NCI-H2171 treated with DMSO at 0.1 percent for 48 hours (cell line): ENCODE data around the gene JAML.

Source experiments
- DNase-seq: peaks from one replicate; lab custom pipeline; 2025; lab: John Stamatoyannopoulos, UW

JAML gene

DNA sequence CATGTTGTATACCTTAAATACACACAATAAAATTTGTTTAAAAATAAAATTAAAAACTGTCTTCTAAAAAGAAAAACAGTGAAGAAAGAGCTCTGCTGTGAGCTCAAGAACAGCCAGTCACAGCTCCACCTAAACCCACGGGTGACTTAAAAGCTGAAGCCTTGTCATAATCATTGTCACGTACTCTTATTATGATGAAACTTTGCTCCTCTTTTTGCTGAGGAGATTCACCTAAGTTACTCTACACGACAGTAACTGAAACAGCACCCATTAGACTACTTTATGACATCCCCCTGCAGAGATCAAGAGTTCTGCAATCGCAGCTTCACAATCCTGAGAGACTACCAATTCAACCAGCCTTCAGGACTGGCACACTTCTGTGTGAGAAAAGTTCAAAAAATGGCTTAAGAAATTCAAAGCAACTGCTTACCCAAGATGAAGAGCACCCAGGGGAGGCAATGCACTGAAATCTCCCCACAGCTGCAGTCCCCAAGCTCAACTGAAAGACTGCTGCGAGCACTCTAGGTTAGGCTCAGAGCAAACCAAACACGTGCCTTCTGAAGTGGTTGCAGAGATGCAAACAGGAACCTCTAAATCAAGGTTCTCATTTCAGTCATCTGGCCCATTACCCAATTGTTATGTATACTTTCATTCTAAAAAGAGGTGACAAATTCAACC is at the start of gene JAML:
Gene JAML, minus strand, starts transcription at position 501 of the 678 bp plus-strand sequence. CDS start 10,145 bp downstream, outside the sequence.
- no peak for DNase-seq

- no peak for DNase-seq
Measured at GRCh38 chr11:118274186-118274585, 49.4 kb upstream of the JAML start.

- DNase-seq: no peak
Measured at GRCh38 chr11:118272001-118272400, 47.2 kb upstream of the JAML start.

GRCh38 chr11:118267486-118267885 is 42.7 kb upstream of the JAML start:
- DNase-seq: no peak

DNA sequence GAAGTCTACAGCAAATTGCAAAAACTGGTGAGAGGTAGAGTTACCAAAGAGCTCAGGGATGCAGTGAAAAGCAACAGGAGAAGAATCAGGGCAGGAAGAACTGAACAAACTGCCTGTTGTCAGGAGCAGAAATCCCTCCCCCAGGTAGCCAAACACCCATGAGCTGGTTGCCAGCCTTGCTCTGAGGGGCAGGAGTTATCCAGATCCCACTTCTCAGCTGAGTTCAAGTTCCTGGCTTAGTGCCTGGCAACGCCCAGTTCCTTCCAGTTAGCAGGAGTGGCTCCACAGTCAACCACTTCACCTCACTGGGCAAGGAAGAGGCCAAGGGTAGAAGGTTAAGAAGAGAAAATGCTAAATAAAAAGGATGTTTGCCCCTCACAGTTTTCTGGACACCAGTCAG is 41.1 kb upstream of the JAML start:
- DNase-seq: no peak

- no peak for DNase-seq
Measured at GRCh38 chr11:118264569-118265465, 40.0 kb upstream of the JAML start.

DNA sequence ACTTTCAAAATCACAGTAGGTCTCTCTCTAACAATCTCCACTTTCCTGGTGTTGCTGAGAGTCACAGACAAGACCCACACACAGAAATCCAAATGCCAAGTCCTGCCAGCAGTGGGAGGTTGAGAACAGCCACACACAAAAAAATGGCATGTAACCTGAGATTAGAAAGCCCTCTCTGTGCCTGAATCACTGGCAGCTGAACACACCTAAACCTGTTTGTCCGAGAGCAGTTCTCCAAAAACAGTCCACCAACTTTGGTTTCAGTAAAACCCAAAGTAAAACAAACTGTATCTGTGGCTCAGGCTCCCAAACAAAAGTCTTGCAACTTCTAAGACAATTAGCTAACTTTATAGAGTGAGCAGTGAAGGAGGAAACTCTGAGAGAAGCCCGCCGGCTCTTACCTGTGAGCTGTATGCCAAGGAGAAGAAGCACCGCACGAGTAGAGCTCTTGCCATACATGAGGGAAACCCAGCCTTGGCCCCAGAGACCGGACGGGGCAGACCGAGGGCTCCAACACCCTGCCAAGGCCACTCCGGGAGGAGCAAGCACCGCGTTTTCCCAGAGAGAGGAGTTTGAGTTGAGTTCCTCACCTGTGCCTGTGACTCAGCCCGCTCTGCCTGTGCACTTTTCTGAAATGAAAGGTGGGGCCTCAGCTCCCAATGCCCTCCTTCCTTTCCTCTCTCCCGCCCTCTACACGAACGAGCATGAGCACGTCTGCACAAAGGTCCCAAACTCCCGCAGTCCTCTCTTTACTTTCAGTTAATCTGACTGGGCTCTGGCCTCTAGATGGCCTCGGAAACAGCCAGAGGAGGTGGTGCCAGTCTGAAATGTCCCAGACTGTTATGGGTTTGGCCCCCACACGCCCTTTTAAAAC is 39.1 kb upstream of the JAML start, which contains the start of gene MPZL2:
Gene MPZL2, minus strand, starts transcription at position 603 of the 874 bp plus-strand sequence. Its CDS starts 144 bp downstream, at position 459.
- peak; percentile 39 for DNase-seq

- no peak for DNase-seq
Measured at GRCh38 chr11:118263112-118263511, 38.3 kb upstream of the JAML start.

GRCh38 chr11:118260353-118260752 is 35.5 kb upstream of the JAML start:
- DNase-seq: no peak

DNA sequence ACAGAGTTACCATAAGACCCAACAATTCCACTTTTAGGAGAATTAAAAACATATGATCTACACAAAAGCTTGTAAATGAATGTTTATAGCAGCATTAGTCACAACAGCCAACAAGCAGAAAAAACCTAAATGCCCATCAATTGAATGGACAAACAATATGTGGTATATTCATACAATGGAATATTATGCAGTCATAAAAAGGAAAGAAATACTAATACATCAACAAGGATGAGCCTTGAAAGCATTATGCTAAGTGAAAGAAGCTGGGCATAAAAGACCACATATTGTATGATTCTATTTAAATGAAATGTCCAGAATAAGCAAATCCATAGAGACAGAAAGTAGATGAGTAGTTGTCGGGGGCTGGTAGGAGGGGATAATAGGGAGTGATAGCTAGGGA is 34.3 kb upstream of the JAML start:
- no peak for DNase-seq

DNA sequence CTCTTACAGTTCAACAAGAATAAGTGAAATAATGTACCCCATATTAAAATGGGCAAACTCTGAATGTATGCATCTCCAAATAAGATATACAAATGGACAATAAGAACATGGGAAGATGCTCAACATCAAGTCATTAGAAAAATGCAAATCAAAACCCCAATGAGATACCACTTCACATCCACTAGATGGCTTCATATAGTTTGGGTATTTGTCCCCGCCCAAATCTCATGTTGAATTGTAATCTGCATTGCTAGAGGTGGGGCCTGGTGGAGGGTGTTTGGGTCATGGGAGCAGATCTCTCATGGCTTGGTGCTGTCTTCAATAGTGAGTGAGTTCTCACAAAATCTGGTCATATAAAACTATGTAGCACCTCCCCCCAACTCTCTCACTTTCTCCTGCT is 33.6 kb upstream of the JAML start:
- no peak for DNase-seq

GRCh38 chr11:118252688-118253087 is 27.9 kb upstream of the JAML start:
- DNase-seq: no peak

DNA sequence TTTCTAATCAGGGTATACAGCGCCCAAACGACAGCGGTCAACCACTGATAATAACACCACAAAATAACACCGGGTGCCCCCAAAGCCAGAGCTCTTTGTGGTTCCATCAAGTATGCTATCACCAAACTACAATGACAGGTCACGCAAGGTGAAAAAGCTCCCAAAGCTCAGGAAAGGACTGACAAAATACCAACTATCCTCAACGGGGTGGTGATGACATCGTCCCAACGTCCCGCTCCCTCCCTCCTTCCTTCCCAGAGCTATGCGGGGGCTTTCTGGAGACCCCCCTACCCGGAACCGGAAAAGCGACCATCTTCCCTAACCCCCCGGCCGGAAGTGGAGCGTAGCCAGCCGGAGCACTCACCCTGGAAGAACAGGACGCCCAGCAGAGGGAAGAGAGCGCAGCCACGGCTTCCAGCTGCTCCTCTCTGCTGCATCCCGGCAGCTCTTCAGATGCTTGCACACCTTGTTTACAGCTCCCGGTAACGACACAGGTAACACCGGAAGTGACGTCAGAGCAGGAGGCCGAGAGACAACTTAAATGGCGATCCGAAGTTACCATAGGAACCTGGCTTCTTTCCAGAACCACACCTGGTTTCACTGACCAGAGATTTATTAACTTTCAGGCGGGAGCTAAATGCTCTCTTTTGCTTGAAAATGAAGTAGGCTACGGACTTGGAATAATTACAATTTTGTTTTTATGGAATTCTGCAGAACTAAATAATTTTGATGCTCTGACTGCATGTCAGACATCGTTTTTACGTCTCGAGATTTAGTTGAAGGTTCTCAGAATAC is 27.2 kb upstream of the JAML start, which contains the start of gene MPZL3:
Gene MPZL3, minus strand, starts transcription at position 508 of the 795 bp plus-strand sequence. Its CDS starts 71 bp downstream, at position 437.
- DNase-seq: peak; percentile 86

GRCh38 chr11:118247041-118247440 is 22.2 kb upstream of the JAML start:
- no peak for DNase-seq

DNA sequence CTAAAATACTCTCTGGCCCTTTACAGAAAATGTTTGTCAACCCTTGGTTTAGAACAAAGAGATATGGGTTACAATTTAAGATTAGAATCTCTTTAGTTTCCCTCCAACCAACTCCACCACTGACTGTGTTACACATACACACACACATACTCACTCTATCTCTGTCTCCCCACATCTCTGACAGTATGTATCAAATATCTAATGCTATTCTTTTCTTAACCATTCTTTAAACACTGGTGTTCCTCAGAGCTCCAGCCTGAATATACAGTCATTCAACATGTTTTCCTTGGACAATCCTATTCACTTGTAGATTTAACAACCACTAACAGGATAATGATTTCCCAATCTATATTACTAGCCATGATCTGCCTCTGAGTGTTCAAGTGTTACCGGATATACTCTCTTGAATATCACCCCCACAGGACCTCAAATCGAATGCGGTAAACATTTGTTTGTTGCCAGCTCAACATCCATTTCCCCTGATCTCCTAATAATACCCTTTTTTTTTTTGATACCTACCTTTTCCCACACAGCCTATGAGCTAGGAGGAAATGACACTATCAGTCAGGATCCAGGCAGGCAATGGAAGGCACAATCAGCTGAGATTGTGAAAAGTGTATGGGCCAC is 21.2 kb upstream of the JAML start:
- DNase-seq: no peak

GRCh38 chr11:118243993-118244762 is 19.4 kb upstream of the JAML start:
- DNase-seq: no peak

DNA sequence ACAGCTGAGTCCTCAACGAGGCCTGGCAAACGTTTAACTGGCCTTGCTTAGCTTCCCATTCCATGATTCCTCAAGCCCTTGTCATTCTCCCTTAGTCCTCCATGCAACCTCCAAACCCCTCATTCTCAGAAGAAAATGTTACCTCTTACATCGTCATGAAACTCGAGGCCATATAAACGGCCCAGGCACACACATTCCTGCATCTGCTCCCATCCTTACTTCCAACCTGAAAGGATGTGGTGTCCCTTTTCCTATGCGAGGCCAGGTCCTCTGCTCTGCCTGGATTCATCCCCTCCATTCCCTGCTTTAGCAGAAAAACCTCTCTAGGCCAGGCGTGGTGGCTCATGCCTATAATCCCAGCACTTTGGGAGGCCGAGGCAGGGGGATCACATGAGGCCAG is 18.4 kb upstream of the JAML start:
- no peak for DNase-seq

GRCh38 chr11:118241764-118242098 is 16.9 kb upstream of the JAML start:
- DNase-seq: no peak

- DNase-seq: no peak
Measured at GRCh38 chr11:118240999-118241763, 16.4 kb upstream of the JAML start.
